Activated T-cell treated with anti-CD3 and anti-CD28 coated beads, Interleukin-2, amount 50 U/mL, for 4 hours (primary cell): ENCODE data around the gene CHAMP1. TPM values are rescaled to one million over a fixed set of nuclear protein-coding genes. Genes with fewer than 3 reads are reported as not detected.
A peak's percentile ranks its signal among the peaks of the same experiment; 100 is the strongest.

Experiments used
- ATAC-seq, 2 donors: fragments of 200-7000 bp; cut with Tn5 transposase; one replicate each; pipeline ENCODE4 v1.10.0; 2021
- DNase-seq: peaks from one replicate; pipeline ENCODE4 v3.0.0-alpha.2; 2020
- H3K27me3 Mint-ChIP-seq: one replicate; pipeline ENCODE4 v1.8.0; 2021; ENCODE audit warnings: low read depth, mixed read lengths
- H3K36me3 Mint-ChIP-seq: one replicate; pipeline ENCODE4 v1.8.0; 2022; ENCODE audit warnings: mixed read lengths; ENCODE audit not compliant: insufficient read depth
- H3K4me1 Mint-ChIP-seq: one replicate; pipeline ENCODE4 v1.8.0; 2021; ENCODE audit warnings: low read depth, mixed read lengths
- H3K4me3 Mint-ChIP-seq: one replicate; pipeline ENCODE4 v1.8.0; 2021; ENCODE audit warnings: mild to moderate bottlenecking, moderate library complexity, mixed read lengths
- H3K9me3 Mint-ChIP-seq: one replicate; pipeline ENCODE4 v1.8.0; 2021; ENCODE audit warnings: mixed read lengths
- total RNA-seq, 3 donors: library from RNA; stranded (reverse); gene quantifications; one replicate each; pipeline ENCODE4 v1.2.1, GENCODE V29; 2021

Gene CHAMP1
- total RNA-seq, 3 donors from 2014 or later, result 40.7 to 44.1 (median 42.3) TPM

DNA sequence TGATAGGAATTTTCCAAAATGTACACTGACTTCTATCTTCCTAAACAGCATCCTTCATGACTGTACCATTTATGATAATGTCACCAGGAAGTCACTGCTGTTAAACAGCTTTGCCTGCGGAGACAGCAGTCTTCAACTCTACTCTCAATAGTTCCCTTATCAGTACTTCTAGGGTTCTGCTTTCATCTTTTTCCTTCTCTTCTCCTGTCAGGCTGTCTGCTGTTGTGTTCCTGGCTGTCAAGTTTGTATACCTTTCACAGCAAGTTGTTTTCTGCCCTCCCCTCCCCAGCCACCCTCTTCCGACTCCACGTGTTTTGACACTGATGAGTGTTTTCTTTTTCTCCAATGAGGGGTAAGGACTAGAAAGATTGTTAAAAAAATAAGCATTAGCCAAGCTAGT lies 30.7 kb upstream of the CHAMP1 start:
- no peaks in the 10 kb centered on the region for H3K9me3 Mint-ChIP-seq
- ATAC-seq, result no peak
- peak overlapping the region; percentile 62 for H3K4me3 Mint-ChIP-seq
- peaks cover 45% of the 10 kb centered on the region for H3K4me1 Mint-ChIP-seq
- no peaks in the 10 kb centered on the region for H3K27me3 Mint-ChIP-seq
- H3K36me3 Mint-ChIP-seq, result peaks cover 32% of the 10 kb centered on the region
- no peak for DNase-seq

DNA sequence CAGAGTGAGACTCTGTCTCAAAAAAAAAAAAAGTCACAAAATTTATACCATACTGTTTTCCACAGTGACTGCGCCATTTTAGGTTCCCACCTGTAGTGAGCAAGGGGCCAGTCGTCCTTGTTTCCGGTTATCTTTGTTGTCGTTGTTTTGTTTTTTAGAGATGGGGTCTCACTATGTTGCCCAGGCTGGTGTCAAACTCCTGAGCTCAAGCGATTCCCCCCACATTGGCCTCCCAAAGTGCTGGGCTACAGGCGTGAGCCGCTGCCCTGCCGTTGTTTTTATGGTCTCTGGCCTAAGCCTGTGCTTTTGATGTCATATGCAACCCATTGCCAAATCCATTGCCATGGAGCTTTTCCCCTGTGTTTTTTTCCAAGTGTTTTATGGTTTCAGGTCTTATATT lies 29.6 kb upstream of the CHAMP1 start:
- no peak for ATAC-seq
- Mint-ChIP-seq H3K9me3 (no peaks in the 10 kb centered on the region), H3K36me3 (peaks cover 36% of the 10 kb centered on the region), H3K27me3 (no peaks in the 10 kb centered on the region), H3K4me1 (peaks cover 38% of the 10 kb centered on the region), H3K4me3 (no peak overlapping the region)
- no peak for DNase-seq

DNA sequence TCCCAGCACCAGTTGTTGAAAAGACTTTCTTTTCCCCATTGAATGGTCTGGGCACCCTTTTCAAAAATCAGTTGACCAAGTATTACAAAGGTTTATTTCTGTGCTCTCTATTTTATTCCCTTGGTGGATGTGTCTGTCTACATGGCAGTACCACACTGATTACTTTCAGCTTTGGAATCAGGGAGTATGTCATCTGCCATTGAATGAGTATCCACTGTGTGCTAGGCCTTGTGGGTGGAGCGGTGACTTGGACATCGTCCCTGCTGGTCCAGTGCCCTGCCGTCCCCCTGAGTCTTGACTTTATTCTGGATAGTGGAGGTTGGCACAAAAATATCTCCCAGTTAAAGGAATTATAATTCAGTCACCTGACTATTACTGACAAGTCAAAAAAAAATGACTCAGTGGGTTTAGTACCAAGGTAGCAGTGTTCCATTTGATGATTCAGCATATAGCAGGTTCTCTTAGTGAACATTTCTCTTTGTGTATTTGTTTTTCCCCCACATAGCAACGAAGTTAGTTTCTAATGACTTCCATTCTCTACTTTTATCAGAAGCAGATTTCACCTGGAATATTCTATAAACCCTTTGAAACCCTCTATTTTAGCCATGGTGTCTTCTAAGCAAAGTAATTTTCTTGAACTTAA lies 29.0 kb upstream of the CHAMP1 start:
- Mint-ChIP-seq H3K36me3 (peaks cover 36% of the 10 kb centered on the region), H3K27me3 (no peaks in the 10 kb centered on the region), H3K4me1 (peaks cover 33% of the 10 kb centered on the region), H3K9me3 (no peaks in the 10 kb centered on the region), H3K4me3 (no peak overlapping the region)
- no peak for ATAC-seq
- DNase-seq, result no peak

DNA sequence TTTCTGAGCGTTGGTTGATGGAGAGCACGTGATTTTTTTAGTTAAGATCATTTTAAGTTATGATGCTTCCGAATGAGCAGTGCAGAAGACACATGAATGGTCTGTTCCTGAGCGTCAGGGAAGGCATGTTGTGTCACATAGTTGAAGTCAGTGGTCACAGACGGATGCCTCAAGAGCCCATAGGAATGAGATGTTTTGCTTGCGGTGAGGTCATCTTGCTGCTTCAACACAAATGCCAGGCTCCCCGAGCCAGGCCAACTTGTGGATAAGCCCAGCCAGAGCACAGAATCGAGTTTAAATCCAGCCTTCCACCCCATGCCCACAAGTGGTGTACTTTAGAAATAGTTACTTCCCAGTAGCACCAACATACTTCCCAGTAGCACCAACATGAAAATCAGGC lies 27.5 kb upstream of the CHAMP1 start:
- peaks cover 41% of the 10 kb centered on the region for H3K36me3 Mint-ChIP-seq
- DNase-seq (no peak), ATAC-seq (no peak)
- H3K27me3 Mint-ChIP-seq, result no peaks in the 10 kb centered on the region
- no peak overlapping the region for H3K4me3 Mint-ChIP-seq
- no peaks in the 10 kb centered on the region for H3K9me3 Mint-ChIP-seq
- H3K4me1 Mint-ChIP-seq, result peaks cover 26% of the 10 kb centered on the region

DNA sequence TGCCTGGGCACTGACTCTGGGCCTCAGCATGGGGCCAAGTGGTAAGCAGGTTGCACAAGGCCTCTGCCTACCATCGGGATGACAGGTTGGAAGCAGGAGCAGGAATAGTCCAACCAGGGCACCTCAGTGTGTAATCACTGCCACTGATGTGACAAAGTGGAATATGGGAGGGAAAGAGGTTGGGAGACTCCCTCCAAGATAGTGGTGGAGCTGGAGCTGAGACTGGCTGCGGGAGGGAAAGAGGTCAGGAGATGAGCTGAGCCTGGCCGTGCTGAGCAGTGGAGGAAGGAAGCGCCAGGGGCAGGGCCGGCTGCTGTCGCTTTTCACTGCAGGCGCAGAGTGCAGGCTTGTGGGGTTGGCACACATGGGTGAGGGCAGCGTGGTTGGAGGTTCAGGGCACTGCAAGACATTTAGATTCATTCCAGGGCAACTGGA lies 26.1 kb upstream of the CHAMP1 start:
- Mint-ChIP-seq H3K36me3 (peaks cover 46% of the 10 kb centered on the region), H3K4me3 (no peak overlapping the region), H3K4me1 (peaks cover 20% of the 10 kb centered on the region), H3K9me3 (no peaks in the 10 kb centered on the region), H3K27me3 (no peaks in the 10 kb centered on the region)
- DNase-seq, result no peak
- ATAC-seq, result no peak

DNA sequence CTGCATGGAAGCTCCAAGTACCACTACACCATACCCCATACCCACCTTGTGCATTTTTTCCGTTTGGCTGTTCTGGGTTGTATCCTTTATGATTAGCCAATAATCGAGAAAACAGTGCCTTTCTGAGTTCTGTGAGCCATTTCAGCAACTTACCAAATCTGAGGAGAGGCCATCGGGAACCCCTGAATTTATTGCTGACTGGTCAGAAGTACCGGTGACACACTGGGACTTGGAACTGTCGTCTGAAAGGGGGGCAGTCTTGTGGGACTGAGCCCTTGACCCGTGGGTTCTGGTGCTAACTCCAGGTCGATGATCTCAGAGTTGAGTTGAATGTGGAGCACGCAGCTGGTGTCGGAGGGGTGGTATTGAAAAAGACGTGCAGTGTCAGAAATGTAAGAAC lies 17.9 kb upstream of the CHAMP1 start:
- Mint-ChIP-seq H3K27me3 (no peaks in the 10 kb centered on the region), H3K9me3 (no peaks in the 10 kb centered on the region), H3K36me3 (peaks cover 32% of the 10 kb centered on the region), H3K4me3 (no peak overlapping the region), H3K4me1 (peaks cover 5% of the 10 kb centered on the region)
- no peak for ATAC-seq
- no peak for DNase-seq

DNA sequence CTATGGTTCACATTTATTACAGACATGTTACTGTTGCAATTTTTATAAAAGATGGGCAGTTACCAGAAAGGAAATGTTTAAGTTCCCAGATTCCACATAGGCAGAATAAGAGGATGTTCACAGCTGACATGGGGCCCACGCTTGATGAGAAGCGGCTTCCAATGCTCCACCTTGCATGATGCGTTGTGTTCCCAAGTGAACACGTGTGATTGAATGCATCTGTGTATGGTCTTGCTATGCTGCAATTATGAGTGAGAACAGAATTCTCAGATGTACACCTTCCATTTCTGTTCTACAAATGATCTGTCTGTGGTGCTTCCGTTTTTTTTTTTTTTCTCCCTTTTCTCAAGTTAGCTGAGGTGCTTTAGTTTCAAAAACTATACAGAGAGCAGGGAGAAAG lies 17.4 kb upstream of the CHAMP1 start:
- Mint-ChIP-seq H3K4me1 (peaks cover 5% of the 10 kb centered on the region), H3K4me3 (no peak overlapping the region), H3K27me3 (no peaks in the 10 kb centered on the region), H3K9me3 (no peaks in the 10 kb centered on the region), H3K36me3 (peaks cover 32% of the 10 kb centered on the region)
- no peak for DNase-seq
- ATAC-seq, result no peak

DNA sequence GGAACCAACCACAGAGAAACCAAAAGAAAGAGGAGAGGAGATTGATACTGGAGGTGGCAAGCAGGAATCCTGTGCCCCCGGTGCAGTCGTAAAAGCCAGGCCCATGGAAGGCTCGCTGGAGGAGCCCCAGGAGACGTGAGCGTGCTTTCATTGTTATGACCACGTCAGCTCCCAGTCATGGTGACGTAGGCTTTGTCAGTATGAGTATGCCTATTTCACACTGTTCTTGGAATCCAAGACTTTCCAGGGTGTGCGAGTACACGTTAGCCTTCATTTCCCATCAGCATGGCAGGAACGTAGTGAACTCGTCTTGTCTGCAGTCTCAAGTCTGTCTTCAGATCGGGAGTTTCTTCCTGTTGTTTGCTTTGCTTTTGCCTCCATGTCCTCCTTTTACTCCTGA lies 15.4 kb upstream of the CHAMP1 start:
- Mint-ChIP-seq H3K36me3 (peaks cover 36% of the 10 kb centered on the region), H3K9me3 (no peaks in the 10 kb centered on the region), H3K27me3 (no peaks in the 10 kb centered on the region), H3K4me3 (no peak overlapping the region), H3K4me1 (peaks cover 5% of the 10 kb centered on the region)
- ATAC-seq (no peak), DNase-seq (no peak)

DNA sequence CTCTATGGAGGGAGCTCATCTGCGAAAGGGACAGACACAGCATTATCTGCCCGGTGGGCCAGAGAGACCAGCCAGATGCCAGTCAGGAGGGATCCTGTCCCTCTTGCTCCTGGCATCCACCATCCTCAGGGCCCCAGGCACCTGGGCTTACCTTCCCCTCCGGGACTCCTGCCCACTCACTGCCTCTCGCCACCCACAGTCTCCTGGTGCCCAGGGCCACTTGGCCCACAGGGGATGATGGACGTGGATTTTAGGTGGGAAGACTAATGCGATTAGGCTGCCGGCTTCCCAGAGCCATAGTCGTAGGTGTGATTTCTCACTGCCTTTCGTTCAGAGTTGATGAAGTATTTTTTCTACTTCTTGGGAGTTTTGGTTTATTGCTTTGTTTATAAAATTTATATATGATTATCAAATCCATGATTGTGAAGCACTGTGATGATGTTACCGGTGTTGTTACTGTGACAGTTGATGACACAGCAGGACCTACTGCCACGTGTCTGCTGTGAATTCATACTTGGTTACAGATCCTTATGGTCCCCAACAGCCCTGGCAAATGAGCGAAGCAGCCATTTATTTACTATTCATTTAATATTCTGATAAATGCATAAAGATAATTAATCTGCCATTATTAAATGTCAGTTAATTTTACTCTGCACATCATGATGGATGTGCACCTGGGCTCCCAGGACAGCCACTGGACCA lies 14.5 kb upstream of the CHAMP1 start:
- DNase-seq (no peak), ATAC-seq (no peak)
- Mint-ChIP-seq H3K4me1 (peaks cover 2% of the 10 kb centered on the region), H3K4me3 (no peak overlapping the region), H3K27me3 (no peaks in the 10 kb centered on the region), H3K36me3 (peaks cover 36% of the 10 kb centered on the region), H3K9me3 (no peaks in the 10 kb centered on the region)

DNA sequence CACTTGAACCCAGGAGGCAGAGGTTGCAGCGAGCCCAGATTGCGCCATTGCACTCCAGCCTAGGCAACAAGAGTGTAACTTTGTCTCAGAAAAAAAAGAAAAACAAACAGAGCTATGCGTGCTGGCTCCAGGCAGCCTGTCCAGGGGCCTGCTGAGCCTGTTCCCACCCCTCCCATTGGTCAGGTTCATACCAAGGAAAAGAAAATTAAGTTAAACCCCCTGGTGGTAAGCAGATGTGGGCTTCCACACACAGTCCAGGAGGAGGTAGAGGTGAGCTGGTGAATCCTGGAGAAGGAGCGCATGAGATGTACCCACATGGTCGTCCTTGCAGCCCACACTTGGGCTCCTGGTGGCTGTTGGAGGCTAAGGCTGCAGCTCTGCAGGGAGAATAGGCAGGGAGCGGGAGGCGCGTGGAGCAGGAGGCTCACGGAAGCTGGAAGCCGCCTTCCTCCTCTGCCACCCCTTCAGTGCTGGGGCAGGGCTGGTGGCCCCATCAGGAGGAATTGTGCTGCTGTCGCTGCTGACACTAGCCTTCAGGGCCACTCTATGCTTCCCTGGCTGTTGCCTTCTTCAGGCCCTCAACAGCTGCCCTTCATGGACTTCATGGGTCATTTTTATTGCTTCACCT lies 10.5 kb upstream of the CHAMP1 start:
- H3K9me3 Mint-ChIP-seq, result no peaks in the 10 kb centered on the region
- DNase-seq (no peak), ATAC-seq (no peak)
- no peaks in the 10 kb centered on the region for H3K27me3 Mint-ChIP-seq
- no peak overlapping the region for H3K4me3 Mint-ChIP-seq
- H3K36me3 Mint-ChIP-seq, result peaks cover 34% of the 10 kb centered on the region
- H3K4me1 Mint-ChIP-seq, result no peaks in the 10 kb centered on the region

DNA sequence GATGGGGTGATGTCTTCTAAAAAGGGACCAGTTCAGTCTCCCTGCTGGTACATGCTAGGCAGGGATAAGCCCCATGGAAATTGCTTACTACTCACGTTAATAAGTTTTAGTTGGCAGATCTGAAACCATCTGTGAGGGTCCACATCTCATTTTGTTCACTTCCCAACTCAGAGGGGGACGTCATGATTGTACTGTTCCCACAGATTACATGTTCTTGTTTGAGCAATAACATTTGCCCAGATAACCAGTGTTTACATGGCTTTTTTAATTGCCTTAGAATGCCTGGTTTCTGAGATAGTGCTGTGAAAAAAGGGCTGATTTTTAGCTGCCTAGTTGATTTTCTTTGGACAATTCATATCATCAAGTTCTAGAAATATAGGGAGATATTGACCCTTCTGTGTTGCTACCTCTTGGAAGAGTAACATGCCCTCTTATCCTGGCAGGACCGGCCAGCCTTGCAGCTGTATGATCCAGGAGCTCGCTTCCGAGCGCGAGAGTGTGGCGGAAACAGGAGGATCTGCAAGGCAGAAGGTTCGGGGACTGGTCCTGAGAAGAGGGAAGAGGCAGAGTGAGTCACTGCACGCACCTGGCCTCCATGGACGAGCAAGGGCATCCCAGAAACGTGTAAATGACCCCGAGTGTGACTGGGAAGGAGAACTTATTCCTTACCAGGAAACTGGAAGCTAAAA lies 9.8 kb upstream of the CHAMP1 start:
- no peak for ATAC-seq
- Mint-ChIP-seq H3K36me3 (peaks cover 30% of the 10 kb centered on the region), H3K27me3 (no peaks in the 10 kb centered on the region), H3K4me1 (no peaks in the 10 kb centered on the region), H3K4me3 (no peak overlapping the region), H3K9me3 (no peaks in the 10 kb centered on the region)
- no peak for DNase-seq

DNA sequence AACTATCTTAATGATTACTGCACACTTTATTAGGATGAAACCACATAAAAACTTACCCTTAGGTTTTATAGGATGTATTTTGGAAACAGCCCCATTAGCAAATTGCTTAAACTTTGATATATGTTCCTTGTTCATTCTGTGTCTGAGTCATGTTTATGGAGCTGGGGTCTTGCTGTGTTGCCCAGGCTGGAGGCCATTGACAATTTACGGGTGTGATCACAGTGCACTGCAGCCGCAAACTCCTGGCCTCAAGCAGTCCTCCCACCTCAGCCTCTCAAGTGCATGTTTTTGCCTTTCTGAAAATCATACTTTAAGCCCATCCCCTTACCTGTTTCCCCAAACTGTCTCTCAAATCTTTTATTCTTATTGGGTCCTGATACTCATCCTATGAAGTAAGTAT lies 5.2 kb upstream of the CHAMP1 start:
- H3K27me3 Mint-ChIP-seq, result no peaks in the 10 kb centered on the region
- peaks cover 14% of the 10 kb centered on the region for H3K4me1 Mint-ChIP-seq
- DNase-seq (no peak), ATAC-seq (no peak)
- H3K36me3 Mint-ChIP-seq, result peaks cover 8% of the 10 kb centered on the region
- H3K9me3 Mint-ChIP-seq, result no peaks in the 10 kb centered on the region
- H3K4me3 Mint-ChIP-seq, result no peak overlapping the region

DNA sequence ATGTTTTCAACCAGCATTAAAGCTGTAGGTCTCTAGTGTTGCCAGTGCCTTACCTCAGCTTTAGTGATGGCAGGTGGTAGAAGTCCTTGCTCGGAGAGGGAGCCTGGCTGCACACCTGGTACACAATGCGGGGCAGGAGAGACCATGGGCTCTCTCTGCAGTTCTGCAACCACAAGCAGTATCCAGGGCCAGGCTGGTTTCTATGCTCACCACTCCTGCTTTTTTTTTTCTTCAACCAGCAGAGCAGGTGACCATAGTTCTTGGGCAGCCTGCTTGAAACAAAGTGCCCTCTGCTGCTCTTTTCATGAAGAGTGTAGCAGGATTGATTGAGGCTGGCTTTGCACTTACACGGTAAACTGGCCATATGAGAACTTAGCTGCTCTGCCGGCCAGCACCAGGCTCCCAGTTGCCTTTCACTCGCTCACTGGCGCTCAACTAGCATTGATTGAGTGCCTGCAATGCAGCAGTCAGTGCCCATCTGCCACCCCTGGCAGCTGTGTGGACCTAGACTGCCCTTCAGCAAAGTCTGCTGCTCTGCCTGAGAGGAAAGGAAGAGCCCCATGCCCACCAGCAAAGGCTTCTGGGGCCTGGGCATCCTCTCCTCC lies 4.4 kb upstream of the CHAMP1 start:
- Mint-ChIP-seq H3K4me3 (no peak overlapping the region), H3K36me3 (peaks cover 5% of the 10 kb centered on the region), H3K4me1 (peaks cover 16% of the 10 kb centered on the region), H3K9me3 (no peaks in the 10 kb centered on the region), H3K27me3 (no peaks in the 10 kb centered on the region)
- DNase-seq (no peak), ATAC-seq (no peak)

DNA sequence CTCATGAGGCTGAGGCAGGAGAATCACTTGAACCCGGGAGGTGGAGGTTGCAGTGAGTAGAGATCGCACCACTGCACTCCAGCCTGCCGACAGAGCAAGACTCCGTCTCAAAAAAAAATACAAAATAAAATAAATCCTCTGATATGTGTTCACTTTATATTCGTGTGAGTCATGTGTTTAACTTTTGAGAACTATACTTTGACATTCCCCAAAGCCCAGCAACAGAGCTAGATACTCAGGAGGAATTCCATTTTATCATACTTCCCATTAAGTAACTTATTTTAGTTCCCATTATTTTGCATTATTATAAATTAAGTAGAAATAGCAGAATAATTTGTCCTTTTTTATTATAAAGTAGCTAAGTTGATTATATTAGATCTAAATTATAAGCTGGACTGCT lies 3.3 kb upstream of the CHAMP1 start:
- H3K9me3 Mint-ChIP-seq, result no peaks in the 10 kb centered on the region
- H3K36me3 Mint-ChIP-seq, result peaks cover 7% of the 10 kb centered on the region
- no peak overlapping the region for H3K4me3 Mint-ChIP-seq
- ATAC-seq (no peak), DNase-seq (no peak)
- peaks cover 27% of the 10 kb centered on the region for H3K4me1 Mint-ChIP-seq
- no peaks in the 10 kb centered on the region for H3K27me3 Mint-ChIP-seq
